ENCODE results near the gene GALNT14.

Gene GALNT14

DNA sequence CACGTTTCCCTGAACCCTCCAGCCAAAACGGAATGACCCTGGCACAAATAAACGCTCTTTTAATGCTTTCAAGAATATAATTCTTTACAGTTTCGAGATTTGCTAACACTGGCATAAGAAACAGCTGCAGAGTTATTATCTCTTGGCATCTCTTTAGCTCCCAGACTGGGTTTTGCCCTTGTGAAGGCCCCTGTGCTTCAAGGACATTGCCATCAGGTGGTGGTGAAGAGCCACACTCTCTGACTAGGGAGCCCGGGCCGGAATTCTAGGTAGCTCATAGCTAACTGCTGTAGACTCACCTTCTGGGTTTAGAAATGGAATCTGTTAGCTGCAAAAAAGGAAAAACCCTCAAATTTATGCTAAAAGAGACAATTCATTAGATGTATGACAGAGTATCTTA, 13.3 kb upstream of the GALNT14 start:
- H3K27ac ChIP-seq: no peak overlapping the region
- H3K36me3 ChIP-seq: no peaks in the 10 kb centered on the region
- H3K27me3 ChIP-seq (ENCODE audit: insufficient read depth, low read depth, severe bottlenecking): no peaks in the 10 kb centered on the region
- DNase-seq: peak; percentile 52
- H3K9me3 ChIP-seq (ENCODE audit: severe bottlenecking): no peaks in the 10 kb centered on the region
- no peak overlapping the region for H3K4me3 ChIP-seq (ENCODE audit: low read depth, low read length)
- TF ChIP-seq, protein P1, sequence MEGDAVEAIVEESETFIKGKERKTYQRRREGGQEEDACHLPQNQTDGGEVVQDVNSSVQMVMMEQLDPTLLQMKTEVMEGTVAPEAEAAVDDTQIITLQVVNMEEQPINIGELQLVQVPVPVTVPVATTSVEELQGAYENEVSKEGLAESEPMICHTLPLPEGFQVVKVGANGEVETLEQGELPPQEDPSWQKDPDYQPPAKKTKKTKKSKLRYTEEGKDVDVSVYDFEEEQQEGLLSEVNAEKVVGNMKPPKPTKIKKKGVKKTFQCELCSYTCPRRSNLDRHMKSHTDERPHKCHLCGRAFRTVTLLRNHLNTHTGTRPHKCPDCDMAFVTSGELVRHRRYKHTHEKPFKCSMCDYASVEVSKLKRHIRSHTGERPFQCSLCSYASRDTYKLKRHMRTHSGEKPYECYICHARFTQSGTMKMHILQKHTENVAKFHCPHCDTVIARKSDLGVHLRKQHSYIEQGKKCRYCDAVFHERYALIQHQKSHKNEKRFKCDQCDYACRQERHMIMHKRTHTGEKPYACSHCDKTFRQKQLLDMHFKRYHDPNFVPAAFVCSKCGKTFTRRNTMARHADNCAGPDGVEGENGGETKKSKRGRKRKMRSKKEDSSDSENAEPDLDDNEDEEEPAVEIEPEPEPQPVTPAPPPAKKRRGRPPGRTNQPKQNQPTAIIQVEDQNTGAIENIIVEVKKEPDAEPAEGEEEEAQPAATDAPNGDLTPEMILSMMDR (IDR thresholded peaks at IDR 0.05; ENCODE audit: low read depth, low read length): peak; percentile 59

DNA sequence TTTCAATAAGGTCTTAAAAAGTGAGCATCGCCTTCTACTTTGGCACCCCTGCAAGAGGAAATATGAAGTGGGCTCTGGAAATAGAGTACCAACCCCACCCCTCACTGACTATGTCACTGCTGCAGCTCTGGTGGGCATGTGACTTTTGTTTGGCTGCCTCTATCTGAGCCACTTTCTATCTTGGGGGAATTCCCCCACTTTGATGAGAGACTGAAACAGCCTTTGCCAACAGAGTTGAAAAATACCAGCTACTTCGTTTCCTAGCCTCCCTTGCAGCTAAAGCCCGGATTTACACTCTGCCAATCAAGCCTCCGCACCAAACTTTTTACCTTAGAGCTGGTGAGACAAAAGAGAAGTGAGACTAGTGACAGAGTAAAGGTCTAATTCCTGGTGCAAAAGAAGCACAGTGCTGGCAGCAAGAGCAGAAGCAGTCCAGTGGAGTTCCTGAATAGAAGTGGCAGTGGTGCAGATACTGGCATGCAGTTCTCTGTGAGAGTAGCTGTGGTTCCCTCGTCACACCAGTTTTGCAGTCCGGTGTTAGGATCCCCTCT, 12.0 kb upstream of the GALNT14 start:
- Histone ChIP-seq H3K9me3 (ENCODE audit: severe bottlenecking) (no peaks in the 10 kb centered on the region), H3K4me3 (ENCODE audit: low read depth, low read length) (no peak overlapping the region), H3K27ac (no peak overlapping the region), H3K36me3 (no peaks in the 10 kb centered on the region), H3K27me3 (ENCODE audit: insufficient read depth, low read depth, severe bottlenecking) (no peaks in the 10 kb centered on the region)
- no peak for DNase-seq
- TF ChIP-seq, protein P1 (IDR thresholded peaks at IDR 0.05; ENCODE audit: low read depth, low read length): no peak

DNA sequence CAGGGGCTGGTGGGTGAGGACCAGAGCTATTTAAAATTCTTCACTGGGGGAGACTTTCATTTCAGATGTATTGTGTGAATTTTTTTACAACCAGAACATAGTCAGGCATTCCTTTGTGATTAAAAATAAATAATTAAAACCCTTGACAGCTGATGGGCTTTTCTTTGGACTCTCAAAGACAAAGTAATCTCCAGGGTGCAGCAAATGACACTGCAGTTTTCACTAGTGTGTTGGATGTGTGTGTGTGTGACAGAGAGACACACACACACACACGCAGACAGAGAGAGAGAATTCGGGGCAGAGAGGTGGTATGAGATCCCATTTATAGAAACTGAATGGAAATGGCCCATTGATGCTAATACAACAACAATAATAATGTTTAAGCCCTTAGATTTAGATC, 10.3 kb upstream of the GALNT14 start:
- H3K9me3 ChIP-seq (ENCODE audit: severe bottlenecking): no peaks in the 10 kb centered on the region
- H3K36me3 ChIP-seq: no peaks in the 10 kb centered on the region
- H3K27me3 ChIP-seq (ENCODE audit: insufficient read depth, low read depth, severe bottlenecking): no peaks in the 10 kb centered on the region
- H3K4me3 ChIP-seq (ENCODE audit: low read depth, low read length): no peak overlapping the region
- no peak for DNase-seq
- H3K27ac ChIP-seq: no peak overlapping the region
- TF ChIP-seq, protein P1 (IDR thresholded peaks at IDR 0.05; ENCODE audit: low read depth, low read length): no peak

DNA sequence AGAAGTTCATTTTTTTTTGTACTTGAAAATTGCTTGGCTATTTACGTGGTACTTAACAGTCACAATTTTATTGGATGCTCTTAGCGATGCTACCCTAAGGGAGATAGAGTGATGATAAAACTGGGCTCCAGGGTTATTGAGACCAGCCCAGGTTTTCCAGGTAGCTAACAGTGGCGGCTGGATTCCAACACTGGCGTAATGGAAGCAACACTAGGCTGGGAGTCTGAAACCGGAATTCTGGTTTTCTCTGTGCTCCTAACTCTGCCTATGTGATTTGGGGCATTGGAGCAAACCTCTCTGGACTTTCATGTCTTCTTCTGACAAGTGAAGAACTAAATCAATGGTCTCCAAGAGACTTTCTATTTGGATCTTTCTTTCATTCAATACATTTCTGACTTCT, 9.4 kb upstream of the GALNT14 start:
- Histone ChIP-seq H3K27me3 (ENCODE audit: insufficient read depth, low read depth, severe bottlenecking) (no peaks in the 10 kb centered on the region), H3K4me3 (ENCODE audit: low read depth, low read length) (no peak overlapping the region), H3K36me3 (no peaks in the 10 kb centered on the region), H3K9me3 (ENCODE audit: severe bottlenecking) (no peaks in the 10 kb centered on the region), H3K27ac (no peak overlapping the region)
- TF ChIP-seq, protein P1 (IDR thresholded peaks at IDR 0.05; ENCODE audit: low read depth, low read length): no peak
- DNase-seq: no peak

DNA sequence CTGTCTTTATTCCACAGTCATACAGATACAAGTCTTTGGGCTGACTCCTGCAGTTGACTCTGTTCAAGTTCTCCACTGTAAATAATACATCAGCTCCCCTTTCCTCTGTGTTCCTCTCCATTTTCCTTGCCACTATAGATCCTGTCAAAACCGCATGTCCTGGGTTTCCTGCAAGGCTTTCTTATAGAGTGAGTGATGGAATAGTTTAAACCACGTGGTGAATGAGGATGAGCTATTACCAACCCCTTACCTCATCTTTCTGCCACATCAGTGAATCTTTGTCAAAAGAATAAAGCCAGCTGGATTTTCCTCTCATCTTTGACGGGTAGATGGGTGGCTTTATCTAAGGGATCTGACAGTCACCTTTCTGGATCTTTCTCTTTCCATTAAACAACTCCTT, 3.9 kb upstream of the GALNT14 start:
- TF ChIP-seq, protein P1 (IDR thresholded peaks at IDR 0.05; ENCODE audit: low read depth, low read length): no peak
- Histone ChIP-seq H3K27ac (no peak overlapping the region), H3K9me3 (ENCODE audit: severe bottlenecking) (no peaks in the 10 kb centered on the region), H3K27me3 (ENCODE audit: insufficient read depth, low read depth, severe bottlenecking) (peaks cover 28% of the 10 kb centered on the region), H3K4me3 (ENCODE audit: low read depth, low read length) (no peak overlapping the region), H3K36me3 (no peaks in the 10 kb centered on the region)
- DNase-seq: no peak

DNA sequence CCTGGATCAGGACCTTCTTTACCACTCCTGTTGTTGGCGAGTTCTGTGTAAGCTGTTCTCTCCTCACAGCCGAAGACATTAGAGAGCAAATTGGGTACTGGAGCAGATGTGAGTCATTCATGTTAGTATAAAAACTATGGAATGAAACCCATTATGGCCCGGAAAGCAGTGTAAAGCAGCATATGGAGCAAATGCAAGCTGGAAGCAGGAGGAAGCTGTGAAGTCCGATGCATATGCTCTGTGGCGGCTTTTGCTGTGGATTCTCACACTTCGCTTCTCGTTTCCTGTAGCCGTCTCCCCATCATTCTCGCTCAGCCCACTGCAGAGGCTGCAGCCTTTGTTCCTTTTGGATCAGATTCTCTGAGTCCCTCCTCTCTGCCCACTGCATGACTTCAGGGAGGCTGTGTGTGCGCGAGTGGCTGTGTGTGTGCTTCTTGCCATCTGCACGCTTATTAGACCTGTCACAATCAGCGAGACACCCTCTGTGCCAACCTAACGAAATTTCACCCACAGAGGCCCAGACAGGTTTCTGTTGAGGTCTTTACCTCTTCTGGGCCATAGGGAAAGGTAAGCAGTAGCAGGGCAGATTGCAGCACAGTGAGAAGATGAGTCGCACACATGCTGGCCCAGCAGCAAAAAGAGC, 3.3 kb upstream of the GALNT14 start:
- Histone ChIP-seq H3K4me3 (ENCODE audit: low read depth, low read length) (no peak overlapping the region), H3K27ac (no peak overlapping the region), H3K36me3 (no peaks in the 10 kb centered on the region), H3K27me3 (ENCODE audit: insufficient read depth, low read depth, severe bottlenecking) (peaks cover 34% of the 10 kb centered on the region), H3K9me3 (ENCODE audit: severe bottlenecking) (no peaks in the 10 kb centered on the region)
- TF ChIP-seq, protein P1 (IDR thresholded peaks at IDR 0.05; ENCODE audit: low read depth, low read length): no peak
- no peak for DNase-seq
